Measurements from ENCODE around the gene MCEE.
"Not testable (repeated sequence)": the region's sequence is repeated elsewhere in the genome, so short reads cannot be mapped to it uniquely, and the experiment has no call there.

- not testable (repeated sequence) for TF ChIP-seq POLR2A (IDR thresholded peaks at IDR 0.05; ENCODE audit: low read length); GATA1 (IDR thresholded peaks at IDR 0.05; ENCODE audit: low read depth, low read length)
Observed at GRCh38 chr2:71092491-71093260, 37.4 kb downstream of the MCEE start.
